HepG2 (cell line): Measurements from ENCODE around the gene GNA12. TPM values are rescaled to one million over a fixed set of nuclear protein-coding genes. Genes with fewer than 3 reads are reported as not detected.
A peak's percentile ranks its signal among the peaks of the same experiment; 100 is the strongest.

Source experiments
- ARHGAP35 ChIP-seq: sonication (generic); formaldehyde crosslinking; IDR thresholded peaks from 2 replicates; pipeline ENCODE4 v1.9.0; 2022; ENCODE audit warnings: mild to moderate bottlenecking, inconsistent platforms, moderate library complexity, missing genetic modification reagents, borderline replicate concordance
- ARNT2 ChIP-seq: sonication (generic); formaldehyde crosslinking; IDR thresholded peaks from 2 replicates; pipeline ENCODE4 v1.8.0; 2022; ENCODE audit warnings: mild to moderate bottlenecking, low read depth, missing genetic modification reagents, moderate library complexity
- BHLHE40 ChIP-seq: IDR thresholded peaks from 2 replicates; pipeline ENCODE4 v1.6.1; 2011; ENCODE audit warnings: low read length, improper control_type of control experiment
- CREBL2 ChIP-seq: sonication (generic); formaldehyde crosslinking; IDR thresholded peaks from 2 replicates; pipeline ENCODE4 v1.8.1; 2023; ENCODE audit warnings: missing genetic modification reagents, mild to moderate bottlenecking, borderline replicate concordance
- EEA1 ChIP-seq: sonication (generic); formaldehyde crosslinking; IDR thresholded peaks from 2 replicates; pipeline ENCODE4 v1.5.1; 2020; ENCODE audit warnings: mild to moderate bottlenecking, missing genetic modification reagents, borderline replicate concordance
- HOXA3 ChIP-seq: sonication (generic); formaldehyde crosslinking; IDR thresholded peaks from 2 replicates; pipeline ENCODE4 v1.5.0; 2020; ENCODE audit warnings: missing genetic modification reagents
- IRF9 ChIP-seq: sonication (generic); formaldehyde crosslinking; IDR thresholded peaks from 2 replicates; pipeline ENCODE4 v1.8.0; 2022; ENCODE audit warnings: missing genetic modification reagents, mild to moderate bottlenecking, borderline replicate concordance
- KDM5B ChIP-seq: sonication (generic); formaldehyde crosslinking; IDR thresholded peaks from 2 replicates; pipeline ENCODE4 v1.4.0; 2020; ENCODE audit warnings: missing genetic modification reagents, mild to moderate bottlenecking, borderline replicate concordance
- PLRG1 ChIP-seq: fragments of 450-650 bp; conservative IDR thresholded peaks from 2 replicates; pipeline ENCODE4 v1.6.1; 2016
- PPARG ChIP-seq: conservative IDR thresholded peaks from 2 replicates; pipeline ENCODE4 v1.6.1; 2016; ENCODE audit warnings: missing biosample characterization, missing genetic modification reagents
- SAP130 ChIP-seq: IDR thresholded peaks from 2 replicates; pipeline ENCODE4 v1.6.1; 2016; ENCODE audit warnings: low read depth
- SIX4 ChIP-seq: sonication (generic); formaldehyde crosslinking; IDR thresholded peaks from 2 replicates; pipeline ENCODE4 v1.4.0; 2020; ENCODE audit warnings: missing genetic modification reagents
- TAF15 ChIP-seq: fragments of 200-400 bp; formaldehyde crosslinking; IDR thresholded peaks from one replicate; pipeline ENCODE4 v1.6.1; 2018; ENCODE audit warnings: mild to moderate bottlenecking, low read depth, low read length; ENCODE audit not compliant: poor library complexity, severe bottlenecking
- ZMYM4 ChIP-seq: sonication (generic); formaldehyde crosslinking; IDR thresholded peaks from 2 replicates; pipeline ENCODE4 v1.8.1; 2023; ENCODE audit warnings: mild to moderate bottlenecking, missing genetic modification reagents
- ZNF207 ChIP-seq: fragments of 450-650 bp; IDR thresholded peaks from 2 replicates; pipeline ENCODE4 v1.6.1; 2016; ENCODE audit warnings: antibody characterized with exemption, borderline replicate concordance
- ZNF446 ChIP-seq: sonication (generic); formaldehyde crosslinking; IDR thresholded peaks from 2 replicates; pipeline ENCODE4 v1.5.0; 2020; ENCODE audit warnings: mild to moderate bottlenecking, missing genetic modification reagents
- ZNF510 ChIP-seq: sonication (generic); formaldehyde crosslinking; IDR thresholded peaks from 2 replicates; pipeline ENCODE4 v1.4.0; 2020; ENCODE audit warnings: low read depth, mild to moderate bottlenecking, missing genetic modification reagents
- ZNF7 ChIP-seq: IDR thresholded peaks from 2 replicates; pipeline ENCODE4 v1.6.1; 2016; ENCODE audit warnings: missing biosample characterization, missing genetic modification reagents
- ZNF737 ChIP-seq: sonication (generic); formaldehyde crosslinking; IDR thresholded peaks from 2 replicates; pipeline ENCODE4 v1.5.0; 2020; ENCODE audit warnings: missing genetic modification reagents, mild to moderate bottlenecking, borderline replicate concordance
- polyA plus RNA-seq, 8 experiments: library from polyadenylated mRNA; depleted of rRNA in 3 of 8; stranded (reverse) in 7 of 8; unstranded in 1 of 8; fragments of >200 nt; fragmentation: Illumina TruSeq in 4 of 8; extraction: Trizol in 4 of 8; gene quantifications; 2 replicates each; pipeline versions ENCODE4 v1.2.1 to v1.2.3, GENCODE V29; 2011 to 2016; ENCODE audit warnings: low read depth in 4 of 8, missing spikeins in 1 of 8, mixed read lengths in 1 of 8; ENCODE audit not compliant: insufficient read depth in 1 of 8
- total RNA-seq, 5 experiments: library from RNA; depleted of rRNA; stranded (reverse); fragments of >200 nt; fragmentation: Illumina TruSeq; extraction: Trizol; gene quantifications; 2 replicates each; pipeline ENCODE4 v1.2.3, GENCODE V29; 2016; ENCODE audit warnings: low read depth in 1 of 5
- TF ChIP-seq, protein P1 (sequence below): IDR thresholded peaks from 2 replicates; pipeline ENCODE4 v1.6.1; 2016; ENCODE audit warnings: control low read depth
- TF ChIP-seq, protein P2 (sequence below): IDR thresholded peaks from 2 replicates; pipeline ENCODE4 v1.4.0; 2020; ENCODE audit warnings: mild to moderate bottlenecking, missing genetic modification reagents
- TF ChIP-seq, protein P3 (sequence below): sonication (generic); formaldehyde crosslinking; IDR thresholded peaks from 2 replicates; pipeline ENCODE4 v1.4.0; 2020; ENCODE audit warnings: missing genetic modification reagents, low read depth, mild to moderate bottlenecking, borderline replicate concordance

GNA12 gene
- total and polyA plus RNA-seq, 2 of the 13 experiments (the other 11 are each of a cell fraction or from before 2014, with no cell fraction given), result 16.2 to 50.9 TPM

DNA sequence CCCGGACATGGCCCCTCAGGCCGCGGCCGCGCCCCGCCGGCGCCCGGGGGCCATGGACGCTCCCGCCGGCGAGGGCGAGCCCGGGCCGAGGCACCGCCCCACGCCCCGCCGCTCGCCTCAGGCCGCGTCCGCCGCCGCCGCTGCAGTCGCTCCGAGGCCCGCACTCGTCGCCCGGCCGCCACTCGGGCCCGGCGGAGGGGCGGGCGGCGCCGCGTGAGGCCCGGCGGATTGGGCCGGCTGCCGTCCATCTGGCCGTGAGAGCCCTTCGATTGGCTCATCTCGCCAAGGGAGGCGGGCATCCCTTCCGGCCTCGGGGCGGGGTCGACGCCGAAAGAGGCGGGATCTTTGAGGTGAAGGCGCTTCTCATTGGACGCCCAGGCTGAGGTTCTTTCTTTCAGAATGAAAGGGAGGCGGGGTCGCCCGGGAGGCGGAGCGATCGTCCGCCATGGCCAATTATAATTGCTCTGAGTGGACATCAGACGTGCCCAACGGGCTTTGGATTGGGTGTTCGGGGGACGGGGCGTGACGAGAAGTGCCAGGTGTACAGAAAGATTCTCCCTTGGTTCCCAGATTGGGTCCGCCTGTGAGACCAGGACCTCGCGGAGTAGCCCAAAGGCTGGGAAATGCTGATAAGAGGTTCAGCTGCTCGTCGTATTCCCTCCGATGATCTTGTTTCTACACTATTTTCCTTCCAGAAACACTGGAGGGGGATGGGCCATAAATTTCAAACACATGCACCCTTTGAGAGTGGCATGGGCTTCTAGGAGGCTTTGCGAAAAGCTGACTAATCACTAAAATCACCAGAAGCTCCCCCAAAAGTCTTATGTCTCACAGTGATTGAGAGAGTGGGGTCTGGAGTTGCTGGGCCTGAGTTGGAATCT is at the start of gene GNA12 (continued):
- 0 out of 2 replicates have a peak, but pooled peaks have one; percentile 38 for TF ChIP-seq ARNT2
- no peak for TF ChIP-seq ZNF510 (CRISPR knock-in tag)
- TF ChIP-seq ZNF7 (CRISPR knock-in tag), result no peak
- 0 out of 2 replicates have a peak, but pooled peaks have one; percentile 36 for TF ChIP-seq KDM5B (CRISPR knock-in tag)
- 0 out of 2 replicates have a peak, but pooled peaks have one; percentile 45 for TF ChIP-seq IRF9 (CRISPR knock-in tag)
- no peak for TF ChIP-seq BHLHE40
- TF ChIP-seq SIX4 (CRISPR knock-in tag), result no peak
- TF ChIP-seq, protein P1, sequence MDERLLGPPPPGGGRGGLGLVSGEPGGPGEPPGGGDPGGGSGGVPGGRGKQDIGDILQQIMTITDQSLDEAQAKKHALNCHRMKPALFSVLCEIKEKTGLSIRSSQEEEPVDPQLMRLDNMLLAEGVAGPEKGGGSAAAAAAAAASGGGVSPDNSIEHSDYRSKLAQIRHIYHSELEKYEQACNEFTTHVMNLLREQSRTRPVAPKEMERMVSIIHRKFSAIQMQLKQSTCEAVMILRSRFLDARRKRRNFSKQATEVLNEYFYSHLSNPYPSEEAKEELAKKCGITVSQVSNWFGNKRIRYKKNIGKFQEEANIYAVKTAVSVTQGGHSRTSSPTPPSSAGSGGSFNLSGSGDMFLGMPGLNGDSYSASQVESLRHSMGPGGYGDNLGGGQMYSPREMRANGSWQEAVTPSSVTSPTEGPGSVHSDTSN, result peak; percentile 85
- TF ChIP-seq ARHGAP35 (CRISPR knock-in tag), result no peak
- TF ChIP-seq ZNF737 (CRISPR knock-in tag), result no peak
- TF ChIP-seq, protein P2, sequence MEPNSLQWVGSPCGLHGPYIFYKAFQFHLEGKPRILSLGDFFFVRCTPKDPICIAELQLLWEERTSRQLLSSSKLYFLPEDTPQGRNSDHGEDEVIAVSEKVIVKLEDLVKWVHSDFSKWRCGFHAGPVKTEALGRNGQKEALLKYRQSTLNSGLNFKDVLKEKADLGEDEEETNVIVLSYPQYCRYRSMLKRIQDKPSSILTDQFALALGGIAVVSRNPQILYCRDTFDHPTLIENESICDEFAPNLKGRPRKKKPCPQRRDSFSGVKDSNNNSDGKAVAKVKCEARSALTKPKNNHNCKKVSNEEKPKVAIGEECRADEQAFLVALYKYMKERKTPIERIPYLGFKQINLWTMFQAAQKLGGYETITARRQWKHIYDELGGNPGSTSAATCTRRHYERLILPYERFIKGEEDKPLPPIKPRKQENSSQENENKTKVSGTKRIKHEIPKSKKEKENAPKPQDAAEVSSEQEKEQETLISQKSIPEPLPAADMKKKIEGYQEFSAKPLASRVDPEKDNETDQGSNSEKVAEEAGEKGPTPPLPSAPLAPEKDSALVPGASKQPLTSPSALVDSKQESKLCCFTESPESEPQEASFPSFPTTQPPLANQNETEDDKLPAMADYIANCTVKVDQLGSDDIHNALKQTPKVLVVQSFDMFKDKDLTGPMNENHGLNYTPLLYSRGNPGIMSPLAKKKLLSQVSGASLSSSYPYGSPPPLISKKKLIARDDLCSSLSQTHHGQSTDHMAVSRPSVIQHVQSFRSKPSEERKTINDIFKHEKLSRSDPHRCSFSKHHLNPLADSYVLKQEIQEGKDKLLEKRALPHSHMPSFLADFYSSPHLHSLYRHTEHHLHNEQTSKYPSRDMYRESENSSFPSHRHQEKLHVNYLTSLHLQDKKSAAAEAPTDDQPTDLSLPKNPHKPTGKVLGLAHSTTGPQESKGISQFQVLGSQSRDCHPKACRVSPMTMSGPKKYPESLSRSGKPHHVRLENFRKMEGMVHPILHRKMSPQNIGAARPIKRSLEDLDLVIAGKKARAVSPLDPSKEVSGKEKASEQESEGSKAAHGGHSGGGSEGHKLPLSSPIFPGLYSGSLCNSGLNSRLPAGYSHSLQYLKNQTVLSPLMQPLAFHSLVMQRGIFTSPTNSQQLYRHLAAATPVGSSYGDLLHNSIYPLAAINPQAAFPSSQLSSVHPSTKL (CRISPR knock-in tag), result 0 out of 2 replicates have a peak, but pooled peaks have one; percentile 4
- TF ChIP-seq SAP130 (CRISPR knock-in tag), result peak; percentile 52
- no peak for TF ChIP-seq PPARG (CRISPR knock-in tag)
- TF ChIP-seq ZNF207, result no peak
- peak; percentile 76 for TF ChIP-seq ZMYM4
- TF ChIP-seq EEA1 (CRISPR knock-in tag), result no peak
- TF ChIP-seq ZNF446, result no peak
- TF ChIP-seq TAF15, result no peak
- TF ChIP-seq HOXA3 (CRISPR knock-in tag), result peak; percentile 31; the same call in 1 of the 2 replicates
- TF ChIP-seq, protein P3, sequence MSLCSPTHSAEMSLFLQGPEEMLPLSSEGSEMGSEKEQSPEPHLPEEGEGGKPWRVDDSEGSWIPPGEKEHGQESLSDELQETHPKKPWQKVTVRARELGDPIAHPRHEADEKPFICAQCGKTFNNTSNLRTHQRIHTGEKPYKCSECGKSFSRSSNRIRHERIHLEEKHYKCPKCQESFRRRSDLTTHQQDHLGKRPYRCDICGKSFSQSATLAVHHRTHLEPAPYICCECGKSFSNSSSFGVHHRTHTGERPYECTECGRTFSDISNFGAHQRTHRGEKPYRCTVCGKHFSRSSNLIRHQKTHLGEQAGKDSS (CRISPR knock-in tag), result no peak
- TF ChIP-seq PLRG1, result no peak
- no peak for TF ChIP-seq CREBL2 (CRISPR knock-in tag)
